Cardiac muscle cell (in vitro differentiated cells and primary cell): ENCODE results near the gene MRPL39. TPM values are rescaled to one million over a fixed set of nuclear protein-coding genes. Genes with fewer than 3 reads are reported as not detected.

ENCODE experiments used
- DNase-seq, 2 donors: peaks; one replicate each; pipeline versions ENCODE4 v3.0.0 to v3.0.0-alpha.2; 2010 to 2017; ENCODE audit warnings: low read depth in 1 of 2, low spot score in 1 of 2
- H3K27ac ChIP-seq: fragments of 200-600 bp; sonication (generic); 2 replicates; pipeline ENCODE4 v1.5.1; 2016
- H3K27me3 ChIP-seq: fragments of 200-600 bp; sonication (generic); 2 replicates; pipeline ENCODE4 v1.6.0; 2016; ENCODE audit warnings: control low read depth
- H3K36me3 ChIP-seq: fragments of 200-600 bp; sonication (generic); 2 replicates; pipeline ENCODE4 v1.5.1; 2016; ENCODE audit warnings: control low read depth
- H3K4me1 ChIP-seq: fragments of 200-600 bp; sonication (generic); 2 replicates; pipeline ENCODE4 v1.8.1; 2017; ENCODE audit warnings: low read depth, mild to moderate bottlenecking, mixed run types
- H3K4me3 ChIP-seq: fragments of 200-600 bp; sonication (generic); 2 replicates; pipeline ENCODE4 v1.5.1; 2016; ENCODE audit warnings: mild to moderate bottlenecking
- H3K9me3 ChIP-seq: fragments of 200-600 bp; sonication (generic); 2 replicates; pipeline ENCODE4 v1.5.1; 2017; ENCODE audit warnings: low read depth, mild to moderate bottlenecking, control low read depth
- polyA plus RNA-seq: library from polyadenylated mRNA; unstranded; fragments of >200 nt; fragmentation: Nextera tagmentation; extraction: Ambion mirVana; gene quantifications from 2 replicates; pipeline ENCODE4 v1.2.1, GENCODE V29; 2016
- total RNA-seq: library from RNA; depleted of rRNA; stranded (reverse); fragments of >200 nt; gene quantifications from 2 replicates; pipeline ENCODE4 v1.2.3, GENCODE V29; 2016
- TF ChIP-seq, protein P1 (sequence below): IDR thresholded peaks from 2 replicates; pipeline ENCODE4 v1.5.1; 2012; ENCODE audit warnings: low read depth, mild to moderate bottlenecking, low read length

MRPL39 gene
- total RNA-seq = 25.1 and 34.7 TPM in 2 replicates
- 87.9 and 94.6 TPM in 2 replicates for polyA plus RNA-seq

DNA sequence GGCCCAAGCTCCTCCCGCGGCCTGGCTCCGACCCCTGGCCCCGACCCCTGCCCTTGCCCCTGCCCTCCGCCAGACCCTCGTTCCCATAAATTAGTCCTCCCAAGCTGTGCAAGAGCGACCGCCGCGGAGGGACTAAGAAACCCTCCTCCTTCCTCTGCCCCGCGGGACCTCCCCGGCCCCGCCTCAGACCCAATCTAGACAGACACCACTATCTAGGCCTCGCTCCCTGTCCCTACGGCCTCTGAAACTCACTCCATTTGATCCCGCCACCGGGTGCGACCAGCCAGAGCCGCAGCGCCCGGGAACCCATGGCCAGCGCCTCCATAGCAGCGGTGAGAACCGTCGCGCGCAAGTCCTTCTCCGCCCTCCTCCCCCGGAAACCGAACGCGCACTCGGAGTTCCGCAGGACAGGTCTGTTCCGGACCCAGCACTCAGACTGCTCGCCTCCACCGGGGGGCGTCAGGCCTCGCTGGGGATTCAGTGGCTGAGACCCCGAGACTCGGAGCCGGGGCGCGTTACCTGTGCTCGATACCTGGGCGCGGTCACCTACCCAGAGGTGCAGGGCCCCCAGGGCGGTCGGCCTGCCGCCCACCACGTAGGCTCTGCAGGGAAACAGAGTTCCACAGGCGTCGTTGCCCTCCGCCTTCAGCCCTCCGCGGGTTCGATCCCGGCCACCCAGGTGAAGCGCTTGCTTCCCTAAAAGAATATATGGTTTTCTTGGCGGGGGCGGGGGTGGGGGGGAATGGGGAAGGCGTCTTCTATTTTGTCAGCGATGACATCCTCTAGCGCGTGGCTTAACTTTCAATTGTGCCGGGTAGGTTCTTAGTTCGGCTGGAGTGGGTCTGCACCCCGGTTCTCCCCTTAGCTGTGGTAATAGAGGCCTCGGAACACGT is at the start of gene MRPL39:
Gene MRPL39, minus strand, starts transcription at position 331 of the 893 bp plus-strand sequence. Its CDS starts 6 bp downstream, at position 325.
- peak; percentile 93 to 94 for DNase-seq
- H3K27me3 ChIP-seq = no peaks in the 10 kb centered on the region
- H3K4me3 ChIP-seq = peak within 1 kb of the TSS; percentile 99
- H3K4me1 ChIP-seq = peaks cover 3% of the 10 kb centered on the region
- H3K9me3 ChIP-seq = no peaks in the 10 kb centered on the region
- peaks cover 20% of the 10 kb centered on the region for H3K36me3 ChIP-seq
- TF ChIP-seq, protein P1, sequence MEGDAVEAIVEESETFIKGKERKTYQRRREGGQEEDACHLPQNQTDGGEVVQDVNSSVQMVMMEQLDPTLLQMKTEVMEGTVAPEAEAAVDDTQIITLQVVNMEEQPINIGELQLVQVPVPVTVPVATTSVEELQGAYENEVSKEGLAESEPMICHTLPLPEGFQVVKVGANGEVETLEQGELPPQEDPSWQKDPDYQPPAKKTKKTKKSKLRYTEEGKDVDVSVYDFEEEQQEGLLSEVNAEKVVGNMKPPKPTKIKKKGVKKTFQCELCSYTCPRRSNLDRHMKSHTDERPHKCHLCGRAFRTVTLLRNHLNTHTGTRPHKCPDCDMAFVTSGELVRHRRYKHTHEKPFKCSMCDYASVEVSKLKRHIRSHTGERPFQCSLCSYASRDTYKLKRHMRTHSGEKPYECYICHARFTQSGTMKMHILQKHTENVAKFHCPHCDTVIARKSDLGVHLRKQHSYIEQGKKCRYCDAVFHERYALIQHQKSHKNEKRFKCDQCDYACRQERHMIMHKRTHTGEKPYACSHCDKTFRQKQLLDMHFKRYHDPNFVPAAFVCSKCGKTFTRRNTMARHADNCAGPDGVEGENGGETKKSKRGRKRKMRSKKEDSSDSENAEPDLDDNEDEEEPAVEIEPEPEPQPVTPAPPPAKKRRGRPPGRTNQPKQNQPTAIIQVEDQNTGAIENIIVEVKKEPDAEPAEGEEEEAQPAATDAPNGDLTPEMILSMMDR = peak; percentile 71
- peak within 1 kb of the TSS; percentile 97 for H3K27ac ChIP-seq

DNA sequence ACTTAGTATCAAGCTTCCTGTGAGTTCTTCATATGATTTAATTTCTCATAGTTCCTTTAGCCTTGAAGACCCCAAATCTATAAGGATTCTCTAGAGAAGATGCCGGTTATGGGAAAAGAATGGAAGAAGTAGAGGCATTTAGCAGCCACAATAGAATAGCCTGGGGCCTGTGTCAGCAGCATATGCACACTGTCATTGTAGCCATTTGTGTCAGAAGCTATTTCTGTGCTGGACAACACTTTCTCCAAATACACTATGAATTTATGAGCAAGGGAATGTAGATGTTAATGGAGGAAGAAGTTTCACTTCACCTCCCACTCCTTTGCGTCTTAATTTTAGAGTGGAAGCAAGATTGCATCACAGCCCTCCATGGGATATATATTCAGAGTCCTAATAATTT is 49.1 kb upstream of the MRPL39 start:
- TF ChIP-seq, protein P1 = no peak
- H3K9me3 ChIP-seq = no peaks in the 10 kb centered on the region
- H3K27ac ChIP-seq = no peak overlapping the region
- no peaks in the 10 kb centered on the region for H3K27me3 ChIP-seq
- H3K4me1 ChIP-seq = no peaks in the 10 kb centered on the region
- DNase-seq = no peak
- no peaks in the 10 kb centered on the region for H3K36me3 ChIP-seq
- no peak overlapping the region for H3K4me3 ChIP-seq

DNA sequence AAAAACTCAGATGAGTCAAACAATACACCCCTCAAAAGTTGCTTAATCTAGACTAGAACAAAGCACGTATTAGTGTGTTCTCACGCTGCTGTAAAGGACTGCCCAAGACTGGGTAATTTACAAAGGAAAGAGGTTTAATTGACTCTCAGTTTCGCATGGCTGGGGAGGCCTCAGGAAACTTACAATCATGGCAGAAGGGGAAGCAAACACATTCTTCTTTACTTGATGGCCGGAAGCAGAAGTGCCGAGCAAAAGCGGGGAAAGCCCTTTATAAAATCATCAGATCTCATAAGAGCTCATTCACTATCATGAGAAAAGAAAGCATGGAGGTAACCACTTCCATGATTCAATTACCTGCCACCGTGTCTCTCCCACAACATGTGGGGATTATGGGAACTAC is 41.9 kb upstream of the MRPL39 start:
- TF ChIP-seq, protein P1 = no peak
- H3K4me1 ChIP-seq = no peaks in the 10 kb centered on the region
- no peaks in the 10 kb centered on the region for H3K27me3 ChIP-seq
- no peak overlapping the region for H3K27ac ChIP-seq
- no peak for DNase-seq
- H3K36me3 ChIP-seq = no peaks in the 10 kb centered on the region
- no peak overlapping the region for H3K4me3 ChIP-seq
- H3K9me3 ChIP-seq = no peaks in the 10 kb centered on the region

DNA sequence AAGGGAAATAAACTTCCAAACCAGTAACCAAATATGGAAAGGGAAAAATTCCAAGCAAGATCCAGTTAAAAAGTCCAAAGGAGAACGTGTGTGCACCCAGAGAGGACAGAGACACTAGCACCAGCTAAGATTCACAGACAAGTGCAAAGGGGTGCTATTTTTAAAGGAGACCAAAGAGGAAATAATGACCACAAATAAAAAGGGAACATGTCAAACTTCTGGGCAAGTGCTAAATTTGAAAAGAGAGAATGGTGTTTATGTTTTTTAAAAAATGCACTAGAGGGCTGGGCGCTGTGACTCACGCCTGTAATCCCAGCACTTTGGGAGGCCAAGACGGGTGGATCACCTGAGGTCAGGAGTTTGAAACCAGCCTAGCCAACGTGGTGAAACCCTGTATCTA is 40.4 kb upstream of the MRPL39 start:
- TF ChIP-seq, protein P1 = no peak
- Histone ChIP-seq H3K27ac (no peak overlapping the region), H3K36me3 (no peaks in the 10 kb centered on the region), H3K27me3 (no peaks in the 10 kb centered on the region), H3K9me3 (no peaks in the 10 kb centered on the region), H3K4me1 (no peaks in the 10 kb centered on the region), H3K4me3 (no peak overlapping the region)
- DNase-seq = no peak

DNA sequence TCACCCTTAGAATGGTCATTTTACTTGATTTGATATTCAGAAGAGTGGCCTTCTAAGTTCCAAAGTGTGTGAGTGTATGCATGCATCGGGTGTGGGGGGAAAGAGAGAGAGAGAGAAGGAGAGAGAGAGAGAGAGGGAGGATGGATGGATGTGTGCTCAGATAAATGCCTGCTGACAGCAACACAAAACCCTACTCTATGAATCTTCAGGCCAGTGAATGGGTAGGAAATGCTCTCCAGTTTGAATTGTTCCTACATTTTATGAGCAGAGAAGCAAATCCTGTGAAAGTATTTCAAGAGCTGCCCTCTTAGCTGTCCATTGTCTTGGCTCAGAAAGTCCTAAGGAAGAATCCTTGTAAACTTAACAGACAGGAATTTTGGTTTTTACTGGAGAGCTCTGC is 39.2 kb upstream of the MRPL39 start:
- peaks cover 6% of the 10 kb centered on the region for H3K27me3 ChIP-seq
- no peaks in the 10 kb centered on the region for H3K4me1 ChIP-seq
- TF ChIP-seq, protein P1 = no peak
- no peak for DNase-seq
- H3K36me3 ChIP-seq = no peaks in the 10 kb centered on the region
- H3K27ac ChIP-seq = no peak overlapping the region
- no peaks in the 10 kb centered on the region for H3K9me3 ChIP-seq
- H3K4me3 ChIP-seq = no peak overlapping the region
